HG02642 (cell line): ENCODE data around the gene ASB6.
"Not testable (repeated sequence)": the region's sequence is repeated elsewhere in the genome, so short reads cannot be mapped to it uniquely, and the experiment has no call there.

Experiments used
- ATAC-seq: cut with Tn5 transposase; IDR thresholded peaks from one replicate; pipeline ENCODE4 v1.9.1; 2021; ENCODE audit warnings: mild to moderate bottlenecking; ENCODE audit not compliant: unreplicated experiment, poor library complexity

The ASB6 gene

GRCh38 chr9:129669141-129669718 is 27.3 kb upstream of the ASB6 start:
- ATAC-seq: no peak

- no peak for ATAC-seq
These were observed 25.9 kb upstream of the ASB6 start for GRCh38 chr9:129667850-129668249.

- ATAC-seq: no peak
These were observed 25.4 kb upstream of the ASB6 start for GRCh38 chr9:129667378-129667777.

- no peak for ATAC-seq
These were observed 24.6 kb upstream of the ASB6 start for GRCh38 chr9:129666575-129666974.

- ATAC-seq: no peak
These were observed 24.0 kb upstream of the ASB6 start for GRCh38 chr9:129665814-129666520.

GRCh38 chr9:129665389-129665775 is 23.4 kb upstream of the ASB6 start, which contains the start of gene PRRX2:
PRRX2 (plus strand) TSS chr9:129665647; CDS start chr9:129665868, 221 bp downstream.
- no peak for ATAC-seq

- ATAC-seq: no peak
These were observed 22.9 kb upstream of the ASB6 start for GRCh38 chr9:129664746-129665388.

GRCh38 chr9:129662239-129662638 is 20.3 kb upstream of the ASB6 start:
- ATAC-seq: not testable (repeated sequence)

- no peak for ATAC-seq
These were observed 19.1 kb upstream of the ASB6 start for GRCh38 chr9:129661029-129661428.

- ATAC-seq: no peak
These were observed 14.9 kb upstream of the ASB6 start for GRCh38 chr9:129656795-129657390.

GRCh38 chr9:129655696-129656095 is 13.7 kb upstream of the ASB6 start:
- no peak for ATAC-seq

GRCh38 chr9:129655154-129655553 is 13.2 kb upstream of the ASB6 start:
- ATAC-seq: no peak

GRCh38 chr9:129654554-129655040 is 12.6 kb upstream of the ASB6 start:
- ATAC-seq: no peak

- ATAC-seq: no peak
These were observed 12.0 kb upstream of the ASB6 start for GRCh38 chr9:129653823-129654553.

GRCh38 chr9:129650680-129651235 is 8.8 kb upstream of the ASB6 start:
- ATAC-seq: no peak

GRCh38 chr9:129649726-129650679 is 8.1 kb upstream of the ASB6 start:
- ATAC-seq: no peak

- ATAC-seq: no peak
These were observed 6.8 kb upstream of the ASB6 start for GRCh38 chr9:129648764-129649115.

GRCh38 chr9:129648092-129648763 is 6.3 kb upstream of the ASB6 start:
- ATAC-seq: no peak

GRCh38 chr9:129647635-129648034 is 5.7 kb upstream of the ASB6 start:
- ATAC-seq: no peak
